WI38 (cell line): Measurements from ENCODE around the gene CLDN7.

ENCODE experiments used
- H3K4me3 ChIP-seq: 2 replicates; pipeline ENCODE4 v1.5.1; 2011; ENCODE audit warnings: low read depth, mild to moderate bottlenecking, control low read depth, low read length
- TF ChIP-seq, protein P1 (sequence below): IDR thresholded peaks from 2 replicates; pipeline ENCODE4 v1.5.1; 2012; ENCODE audit warnings: low read depth, mild to moderate bottlenecking, control low read depth, low read length

The CLDN7 gene

DNA sequence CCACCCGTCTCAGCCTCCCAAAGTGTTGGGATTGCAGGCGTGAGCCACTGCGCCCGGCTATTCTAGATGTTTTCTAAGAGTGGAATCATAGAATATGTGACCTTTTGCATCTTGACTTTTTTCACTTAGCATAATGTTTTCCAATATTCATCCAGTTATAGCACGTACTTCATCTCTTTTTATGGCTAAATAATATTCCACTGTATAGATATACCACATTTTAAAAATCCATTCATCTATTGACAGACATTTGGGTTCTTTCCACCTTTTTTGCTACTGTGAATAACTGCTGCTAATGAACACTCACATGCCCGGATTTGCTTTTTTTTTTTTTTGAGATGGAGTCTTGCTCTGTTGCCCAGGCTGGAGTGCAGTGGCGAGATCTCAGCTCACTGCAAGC is 41.9 kb upstream of the CLDN7 start:
- TF ChIP-seq, protein P1, sequence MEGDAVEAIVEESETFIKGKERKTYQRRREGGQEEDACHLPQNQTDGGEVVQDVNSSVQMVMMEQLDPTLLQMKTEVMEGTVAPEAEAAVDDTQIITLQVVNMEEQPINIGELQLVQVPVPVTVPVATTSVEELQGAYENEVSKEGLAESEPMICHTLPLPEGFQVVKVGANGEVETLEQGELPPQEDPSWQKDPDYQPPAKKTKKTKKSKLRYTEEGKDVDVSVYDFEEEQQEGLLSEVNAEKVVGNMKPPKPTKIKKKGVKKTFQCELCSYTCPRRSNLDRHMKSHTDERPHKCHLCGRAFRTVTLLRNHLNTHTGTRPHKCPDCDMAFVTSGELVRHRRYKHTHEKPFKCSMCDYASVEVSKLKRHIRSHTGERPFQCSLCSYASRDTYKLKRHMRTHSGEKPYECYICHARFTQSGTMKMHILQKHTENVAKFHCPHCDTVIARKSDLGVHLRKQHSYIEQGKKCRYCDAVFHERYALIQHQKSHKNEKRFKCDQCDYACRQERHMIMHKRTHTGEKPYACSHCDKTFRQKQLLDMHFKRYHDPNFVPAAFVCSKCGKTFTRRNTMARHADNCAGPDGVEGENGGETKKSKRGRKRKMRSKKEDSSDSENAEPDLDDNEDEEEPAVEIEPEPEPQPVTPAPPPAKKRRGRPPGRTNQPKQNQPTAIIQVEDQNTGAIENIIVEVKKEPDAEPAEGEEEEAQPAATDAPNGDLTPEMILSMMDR: no peak
- no peak overlapping the region for H3K4me3 ChIP-seq

- TF ChIP-seq, protein P1: peak; percentile 89
- H3K4me3 ChIP-seq: no peak overlapping the region
These were observed 34.0 kb upstream of the CLDN7 start for GRCh38 chr17:7296189-7296861.

DNA sequence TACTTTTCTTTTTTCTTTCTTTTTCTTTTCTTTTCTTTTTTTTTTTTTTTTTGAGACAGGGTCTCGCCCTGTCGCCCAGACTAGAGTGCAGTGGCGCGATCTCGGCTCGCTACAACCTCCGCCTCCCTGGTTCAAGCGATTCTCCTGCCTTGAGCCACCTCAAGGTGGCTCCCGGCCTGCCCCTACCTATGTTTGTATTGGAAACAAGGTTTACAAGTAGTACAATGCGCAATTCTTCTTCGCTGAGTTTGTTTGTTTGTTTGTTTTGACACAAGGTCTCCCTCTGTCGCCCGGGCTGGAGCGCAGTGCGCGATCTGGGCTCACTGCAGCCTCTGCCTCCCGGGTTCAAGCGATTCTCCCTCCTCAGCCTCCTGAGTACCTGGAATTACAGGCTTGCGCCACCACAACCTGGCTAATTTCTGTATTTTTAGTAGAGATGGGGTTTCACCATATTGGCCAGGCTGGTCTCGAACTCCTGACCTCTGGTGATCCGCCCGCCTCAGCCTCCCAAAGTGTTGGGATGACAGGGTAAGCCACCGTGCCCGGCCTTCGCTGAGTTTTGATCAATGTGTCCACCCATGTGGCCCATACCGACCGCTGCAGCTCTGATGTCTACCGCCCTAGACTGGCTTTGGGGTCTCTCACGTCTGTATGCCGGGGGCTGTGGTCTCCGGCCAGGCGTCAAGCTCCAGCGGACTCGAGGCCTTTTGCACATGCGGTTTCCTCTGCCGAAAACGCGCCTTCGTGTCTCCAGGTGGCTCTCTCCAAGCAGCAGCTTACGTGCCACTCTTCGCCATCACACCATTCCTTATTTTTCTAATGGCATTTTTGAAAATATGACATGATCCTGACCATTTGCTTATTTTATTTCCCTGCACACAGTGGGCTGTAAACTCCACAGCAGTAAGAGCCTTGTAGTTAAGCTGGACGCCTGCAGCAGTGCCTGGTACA is 33.2 kb upstream of the CLDN7 start:
- TF ChIP-seq, protein P1: no peak
- H3K4me3 ChIP-seq: no peak overlapping the region

DNA sequence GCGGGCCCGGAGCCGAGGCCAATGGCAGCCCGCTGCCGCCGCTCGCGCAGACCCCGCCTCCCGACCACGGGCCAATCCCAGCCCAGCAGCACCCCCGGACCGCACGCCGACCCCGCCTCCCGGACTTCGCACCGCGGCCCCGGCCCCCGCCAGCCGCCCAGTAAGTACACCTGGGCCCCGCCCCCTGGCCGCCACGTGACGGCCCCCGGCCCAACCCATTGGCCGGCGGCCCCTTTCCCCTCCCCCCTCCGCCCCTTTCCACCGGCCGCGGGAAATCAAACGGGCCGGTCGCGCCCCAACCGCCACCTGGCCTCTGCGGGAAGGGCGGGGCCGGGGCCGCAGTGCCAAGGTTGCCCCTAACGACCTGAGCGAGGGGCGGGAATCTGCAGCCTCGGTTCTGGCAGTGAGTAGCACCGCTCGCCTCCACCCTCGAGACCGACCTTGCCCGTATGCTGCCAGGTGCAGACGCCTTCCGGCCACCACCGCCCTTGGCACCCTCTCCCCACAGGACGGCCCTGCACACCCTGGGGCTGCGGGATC is 32.4 kb upstream of the CLDN7 start, which contains the start of gene YBX2:
Gene YBX2 (minus strand): TSS at position 26 of the 540 bp plus-strand sequence. CDS start 139 bp downstream, outside the sequence.
- no peak within 1 kb of the TSS for H3K4me3 ChIP-seq
- TF ChIP-seq, protein P1: no peak

DNA sequence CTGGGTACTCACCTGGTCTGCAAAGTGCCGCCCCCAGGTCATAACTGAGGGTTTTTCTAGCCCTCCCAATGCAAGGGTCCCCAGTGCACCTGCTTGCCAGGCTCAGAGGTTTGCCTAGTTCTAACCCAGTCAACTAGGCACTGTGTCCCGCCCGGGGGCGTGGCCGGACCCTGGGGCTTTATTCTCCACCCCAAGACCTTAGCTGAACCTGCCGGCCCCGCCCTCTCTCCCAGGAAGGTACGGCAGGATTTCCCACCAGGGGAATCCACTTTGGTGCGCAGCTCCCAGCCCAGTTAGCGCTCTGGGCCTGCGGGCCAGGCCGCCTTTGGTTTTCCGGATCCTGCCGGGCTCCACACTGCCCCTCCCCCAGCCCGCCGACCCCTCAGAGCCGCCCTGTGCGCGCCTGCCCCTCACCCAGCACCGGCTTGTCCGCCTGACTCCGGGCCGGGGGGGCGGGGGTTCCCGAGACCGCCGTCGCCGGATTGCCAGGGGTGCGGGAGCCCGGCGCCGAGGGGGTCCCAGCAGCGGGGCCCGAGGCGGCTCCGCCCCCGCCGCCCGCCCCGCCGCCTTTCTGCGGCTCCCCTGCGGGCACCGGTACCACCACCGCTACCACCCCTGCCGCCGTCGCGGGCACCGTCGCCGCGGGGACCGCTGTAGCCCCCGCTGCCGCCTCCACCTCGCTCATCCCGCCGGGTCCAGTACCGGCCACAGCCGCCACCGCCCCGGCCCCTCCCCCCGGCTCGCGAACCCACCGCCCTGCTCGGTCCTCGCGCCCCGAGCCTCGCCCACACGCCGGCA is 31.7 kb upstream of the CLDN7 start:
- H3K4me3 ChIP-seq: no peak overlapping the region

GRCh38 chr17:7293159-7293558 is 30.9 kb upstream of the CLDN7 start:
- TF ChIP-seq, protein P1: no peak
- H3K4me3 ChIP-seq: no peak overlapping the region

More for the DNA sequence above, 31.7 kb upstream of the CLDN7 start:
- TF ChIP-seq, protein P1: no peak
